GM20431 (cell line): ENCODE data around the gene PDGFB.

Source experiments
- in situ Hi-C: fragments of 300-500 bp; cut with MseI, MboI; formaldehyde crosslinking; loops from one replicate; pipeline ENCODE4 v1.15.0; 2020; ENCODE audit warnings: low sequenced_read_pairs; ENCODE audit not compliant: unreplicated experiment

The PDGFB gene

GRCh38 chr22:39244496-39245129 lies at the start of gene PDGFB:
TSS of gene PDGFB (minus strand) at chr22:39244982. CDS start at chr22:39243963, 1,019 bp downstream.
- in situ Hi-C loops, result no loop called here

GRCh38 chr22:39293766-39294368 lies 49.1 kb upstream of the PDGFB start:
- in situ Hi-C loops, result no loop called here

- in situ Hi-C loops, result no loop called here
These were observed 47.8 kb upstream of the PDGFB start for GRCh38 chr22:39292561-39293074.

GRCh38 chr22:39292031-39292462 lies 47.3 kb upstream of the PDGFB start:
- in situ Hi-C loops, result no loop called here

- in situ Hi-C loops, result no loop called here
These were observed 46.7 kb upstream of the PDGFB start for GRCh38 chr22:39291523-39291922.

- in situ Hi-C loops, result no loop called here
These were observed 46.0 kb upstream of the PDGFB start for GRCh38 chr22:39290724-39291161.

GRCh38 chr22:39289975-39290720 lies 45.4 kb upstream of the PDGFB start:
- in situ Hi-C loops, result no loop called here

- in situ Hi-C loops, result no loop called here
These were observed 44.8 kb upstream of the PDGFB start for GRCh38 chr22:39289533-39289932.

- in situ Hi-C loops, result no loop called here
These were observed 43.5 kb upstream of the PDGFB start for GRCh38 chr22:39288135-39288898.

- in situ Hi-C loops, result no loop called here
These were observed 42.4 kb upstream of the PDGFB start for GRCh38 chr22:39287076-39287725.

GRCh38 chr22:39284983-39285382 lies 40.2 kb upstream of the PDGFB start:
- in situ Hi-C loops, result no loop called here

- in situ Hi-C loops, result no loop called here
These were observed 39.6 kb upstream of the PDGFB start for GRCh38 chr22:39284142-39284980.

GRCh38 chr22:39283322-39284141 lies 38.8 kb upstream of the PDGFB start:
- in situ Hi-C loops, result no loop called here

- in situ Hi-C loops, result no loop called here
These were observed 38.0 kb upstream of the PDGFB start for GRCh38 chr22:39282645-39283321.

GRCh38 chr22:39281126-39281525 lies 36.3 kb upstream of the PDGFB start:
- in situ Hi-C loops, result no loop called here

GRCh38 chr22:39280250-39280649 lies 35.5 kb upstream of the PDGFB start:
- in situ Hi-C loops, result no loop called here

- in situ Hi-C loops, result no loop called here
These were observed 34.5 kb upstream of the PDGFB start for GRCh38 chr22:39279170-39279850.
